ENCODE results near the gene PCNX2.

The PCNX2 gene

GRCh38 chr1:233315718-233316301, 20.3 kb upstream of the PCNX2 start:
- DNase-seq (ENCODE audit: low read depth), result no peak

- DNase-seq (ENCODE audit: low read depth), result no peak
Measured at GRCh38 chr1:233313434-233314155, 18.1 kb upstream of the PCNX2 start.

GRCh38 chr1:233304489-233305102, 9.1 kb upstream of the PCNX2 start:
- no peak for DNase-seq (ENCODE audit: low read depth)

GRCh38 chr1:233300326-233300725, 4.8 kb upstream of the PCNX2 start:
- no peak for DNase-seq (ENCODE audit: low read depth)

- DNase-seq (ENCODE audit: low read depth), result no peak
Measured at GRCh38 chr1:233299450-233299849, 3.9 kb upstream of the PCNX2 start.

GRCh38 chr1:233295975-233296322, 424 bp upstream of the PCNX2 start:
- DNase-seq (ENCODE audit: low read depth), result no peak

- DNase-seq (ENCODE audit: low read depth), result peak; percentile 19
Measured at GRCh38 chr1:233294913-233295236, 650 bp downstream of the PCNX2 start.

- DNase-seq (ENCODE audit: low read depth), result no peak
Measured at GRCh38 chr1:233293556-233294446, 1.7 kb downstream of the PCNX2 start.

- no peak for DNase-seq (ENCODE audit: low read depth)
Measured at GRCh38 chr1:233290396-233291034, 5.0 kb downstream of the PCNX2 start.

GRCh38 chr1:233289676-233290075, 5.8 kb downstream of the PCNX2 start:
- DNase-seq (ENCODE audit: low read depth), result no peak

GRCh38 chr1:233282582-233282886, 13.0 kb downstream of the PCNX2 start:
- no peak for DNase-seq (ENCODE audit: low read depth)

GRCh38 chr1:233281711-233282581, 13.6 kb downstream of the PCNX2 start:
- DNase-seq (ENCODE audit: low read depth), result no peak

GRCh38 chr1:233279971-233280370, 15.6 kb downstream of the PCNX2 start:
- DNase-seq (ENCODE audit: low read depth), result no peak

GRCh38 chr1:233278631-233279030, 16.9 kb downstream of the PCNX2 start:
- no peak for DNase-seq (ENCODE audit: low read depth)

GRCh38 chr1:233277637-233278606, 17.6 kb downstream of the PCNX2 start:
- DNase-seq (ENCODE audit: low read depth), result no peak

- no peak for DNase-seq (ENCODE audit: low read depth)
Measured at GRCh38 chr1:233269656-233270055, 25.9 kb downstream of the PCNX2 start.

- DNase-seq (ENCODE audit: low read depth), result no peak
Measured at GRCh38 chr1:233268389-233269022, 27.0 kb downstream of the PCNX2 start.

- no peak for DNase-seq (ENCODE audit: low read depth)
Measured at GRCh38 chr1:233261695-233262094, 33.8 kb downstream of the PCNX2 start.

- no peak for DNase-seq (ENCODE audit: low read depth)
Measured at GRCh38 chr1:233261206-233261605, 34.3 kb downstream of the PCNX2 start.

- DNase-seq (ENCODE audit: low read depth), result no peak
Measured at GRCh38 chr1:233257786-233258185, 37.7 kb downstream of the PCNX2 start.

All from stimulated activated CD8-positive, alpha-beta memory T cell treated with anti-CD3 and anti-CD28 coated beads, Interleukin-4, amount 100 ng/mL, for 24 hours (primary cell).